ENCODE results near the gene DCANP1.

DCANP1 gene

GRCh38 chr5:135478938-135479337 lies 31.8 kb upstream of the DCANP1 start:
- no peak for DNase-seq

- DNase-seq, result no peak
Measured at GRCh38 chr5:135477613-135478066, 30.5 kb upstream of the DCANP1 start.

GRCh38 chr5:135476615-135477581 lies 29.8 kb upstream of the DCANP1 start:
- DNase-seq, result no peak

GRCh38 chr5:135473956-135474670 lies 27.0 kb upstream of the DCANP1 start:
- no peak for DNase-seq

GRCh38 chr5:135472141-135472540 lies 25.0 kb upstream of the DCANP1 start:
- DNase-seq, result no peak

- DNase-seq, result no peak
Measured at GRCh38 chr5:135471726-135472125, 24.6 kb upstream of the DCANP1 start.

- DNase-seq, result no peak
Measured at GRCh38 chr5:135469911-135470310, 22.8 kb upstream of the DCANP1 start.

GRCh38 chr5:135468541-135468940 lies 21.4 kb upstream of the DCANP1 start:
- no peak for DNase-seq

- DNase-seq, result no peak
Measured at GRCh38 chr5:135467871-135468485, 20.8 kb upstream of the DCANP1 start.

GRCh38 chr5:135467051-135467625 lies 20.0 kb upstream of the DCANP1 start:
- DNase-seq, result no peak

- DNase-seq, result peak; percentile 80 to 85
Measured at GRCh38 chr5:135466178-135467050, 19.3 kb upstream of the DCANP1 start.

- no peak for DNase-seq
Measured at GRCh38 chr5:135465391-135466122, 18.4 kb upstream of the DCANP1 start.

- peak; percentile 63 to 68 for DNase-seq
Measured at GRCh38 chr5:135462304-135462703, 15.2 kb upstream of the DCANP1 start.

- DNase-seq, result no peak
Measured at GRCh38 chr5:135461481-135462151, 14.5 kb upstream of the DCANP1 start.

- no peak for DNase-seq
Measured at GRCh38 chr5:135460246-135461033, 13.3 kb upstream of the DCANP1 start.

- DNase-seq, result no peak
Measured at GRCh38 chr5:135458921-135459331, 11.8 kb upstream of the DCANP1 start.

- DNase-seq, result no peak
Measured at GRCh38 chr5:135458356-135458755, 11.2 kb upstream of the DCANP1 start.

GRCh38 chr5:135457424-135458071 lies 10.4 kb upstream of the DCANP1 start:
- peak; percentile 76 to 77 for DNase-seq
